A549 (cell line): ENCODE results near the gene CELF4.

ENCODE experiments used
- BHLHE40 ChIP-seq: IDR thresholded peaks from 2 replicates; pipeline ENCODE4 v1.6.1; 2012; ENCODE audit warnings: low read depth, low read length, inconsistent platforms
- CBX2 ChIP-seq: fragments of 200-600 bp; sonication (generic); IDR thresholded peaks from 2 replicates; pipeline ENCODE4 v1.6.1; 2016; ENCODE audit warnings: low read depth, mild to moderate bottlenecking, borderline replicate concordance
- CHD2 ChIP-seq: fragments of 150-350 bp; IDR thresholded peaks from 2 replicates; pipeline ENCODE4 v1.6.1; 2014; ENCODE audit warnings: low read length; ENCODE audit not compliant: partially characterized antibody
- JUNB ChIP-seq: fragments of >200 bp; sonication (Bioruptor Twin); formaldehyde crosslinking; IDR thresholded peaks from 2 replicates; pipeline ENCODE4 v1.6.1; 2016
- MAZ ChIP-seq: fragments of 150-350 bp; IDR thresholded peaks from 2 replicates; pipeline ENCODE4 v1.6.1; 2014; ENCODE audit warnings: antibody characterized with exemption, low read depth, low read length, borderline replicate concordance
- POLR2A ChIP-seq: IDR thresholded peaks from 2 replicates; pipeline ENCODE4 v1.6.1; 2012; ENCODE audit warnings: mild to moderate bottlenecking, low read length
- RAD21 ChIP-seq, 2 experiments: fragments of >200 bp in 1 of 2; sonication (Bioruptor Twin) in 1 of 2; formaldehyde crosslinking in 1 of 2; IDR thresholded peaks in 1 of 2; conservative IDR thresholded peaks in 1 of 2; 2 replicates in 1 of 2; 3 replicates in 1 of 2; pipeline ENCODE4 v1.6.1; 2012 to 2018; ENCODE audit warnings: inconsistent platforms in 1 of 2
- RCOR1 ChIP-seq: fragments of 150-350 bp; IDR thresholded peaks from 2 replicates; pipeline ENCODE4 v1.6.1; 2014; ENCODE audit warnings: antibody characterized with exemption, low read length, low read depth
- TF ChIP-seq, protein P1 (sequence below): fragments of >200 bp; sonication (Bioruptor Twin); formaldehyde crosslinking; IDR thresholded peaks from 3 replicates; pipeline ENCODE4 v1.5.1; 2016
- TF ChIP-seq, protein P2 (sequence below): IDR thresholded peaks from 2 replicates; pipeline ENCODE4 v1.6.1; 2012

DNA sequence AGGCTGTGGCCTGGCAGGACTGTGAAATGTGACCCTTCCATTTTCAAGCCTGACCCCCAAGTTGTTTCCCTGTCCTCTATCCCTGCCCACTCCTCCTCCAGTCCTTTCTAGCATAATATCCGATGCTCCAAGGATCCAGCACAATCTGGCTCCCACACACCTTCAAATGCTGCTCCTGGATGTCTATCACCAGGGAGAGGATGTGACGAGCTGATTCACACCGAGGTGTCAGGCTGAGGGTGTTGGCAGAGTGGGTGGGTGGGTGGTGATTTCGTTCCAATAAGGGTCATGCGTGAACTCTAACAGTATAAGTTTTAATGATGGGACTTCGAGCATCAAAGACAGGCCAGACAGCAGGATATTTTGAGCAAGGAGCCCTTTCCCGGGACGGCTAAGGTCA lies 107.8 kb downstream of the CELF4 start:
- TF ChIP-seq POLR2A (no peak), CBX2 (no peak), CHD2 (no peak), RAD21 (conservative IDR thresholded peaks at IDR 0.05 in 1 of 2, IDR thresholded peaks at IDR 0.05 in 1 of 2) (no peak), RCOR1 (no peak), JUNB (no peak), BHLHE40 (no peak), MAZ (no peak)
- TF ChIP-seq, protein P1, sequence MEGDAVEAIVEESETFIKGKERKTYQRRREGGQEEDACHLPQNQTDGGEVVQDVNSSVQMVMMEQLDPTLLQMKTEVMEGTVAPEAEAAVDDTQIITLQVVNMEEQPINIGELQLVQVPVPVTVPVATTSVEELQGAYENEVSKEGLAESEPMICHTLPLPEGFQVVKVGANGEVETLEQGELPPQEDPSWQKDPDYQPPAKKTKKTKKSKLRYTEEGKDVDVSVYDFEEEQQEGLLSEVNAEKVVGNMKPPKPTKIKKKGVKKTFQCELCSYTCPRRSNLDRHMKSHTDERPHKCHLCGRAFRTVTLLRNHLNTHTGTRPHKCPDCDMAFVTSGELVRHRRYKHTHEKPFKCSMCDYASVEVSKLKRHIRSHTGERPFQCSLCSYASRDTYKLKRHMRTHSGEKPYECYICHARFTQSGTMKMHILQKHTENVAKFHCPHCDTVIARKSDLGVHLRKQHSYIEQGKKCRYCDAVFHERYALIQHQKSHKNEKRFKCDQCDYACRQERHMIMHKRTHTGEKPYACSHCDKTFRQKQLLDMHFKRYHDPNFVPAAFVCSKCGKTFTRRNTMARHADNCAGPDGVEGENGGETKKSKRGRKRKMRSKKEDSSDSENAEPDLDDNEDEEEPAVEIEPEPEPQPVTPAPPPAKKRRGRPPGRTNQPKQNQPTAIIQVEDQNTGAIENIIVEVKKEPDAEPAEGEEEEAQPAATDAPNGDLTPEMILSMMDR: no peak
- TF ChIP-seq, protein P2, sequence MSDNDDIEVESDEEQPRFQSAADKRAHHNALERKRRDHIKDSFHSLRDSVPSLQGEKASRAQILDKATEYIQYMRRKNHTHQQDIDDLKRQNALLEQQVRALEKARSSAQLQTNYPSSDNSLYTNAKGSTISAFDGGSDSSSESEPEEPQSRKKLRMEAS: no peak
